Adipose tissue (tissue), 3 donors: ENCODE results near the gene PRSS27. TPM values are rescaled to one million over a fixed set of nuclear protein-coding genes. Genes with fewer than 3 reads are reported as not detected.

Experiments used
- H3K27ac ChIP-seq: one replicate; pipeline ENCODE4 v1.5.1; 2013; ENCODE audit warnings: low read depth, low read length
- WGBS, 3 donors: extraction: QIAGEN DNeasy Blood & Tissue Kit; methylation state at CpG; one replicate each; pipeline ENCODE4 v1.1.7; 2013; 5-methylcytosine and 5-hydroxymethylcytosine counted together
- polyA plus RNA-seq, 3 donors: library from polyadenylated mRNA; stranded (reverse); fragments of 200-250 nt; gene quantifications; one replicate each; pipeline ENCODE4 v1.2.3, GENCODE V29; 2013
- donor health status: healthy with polysubstance abuse.
- donor health status: Bipolar disorder and iron deficiency.
- donor health status: healthy.

The PRSS27 gene
- polyA plus RNA-seq, 3 donors: 0.68 to 1.7 (median 1.3) TPM

DNA sequence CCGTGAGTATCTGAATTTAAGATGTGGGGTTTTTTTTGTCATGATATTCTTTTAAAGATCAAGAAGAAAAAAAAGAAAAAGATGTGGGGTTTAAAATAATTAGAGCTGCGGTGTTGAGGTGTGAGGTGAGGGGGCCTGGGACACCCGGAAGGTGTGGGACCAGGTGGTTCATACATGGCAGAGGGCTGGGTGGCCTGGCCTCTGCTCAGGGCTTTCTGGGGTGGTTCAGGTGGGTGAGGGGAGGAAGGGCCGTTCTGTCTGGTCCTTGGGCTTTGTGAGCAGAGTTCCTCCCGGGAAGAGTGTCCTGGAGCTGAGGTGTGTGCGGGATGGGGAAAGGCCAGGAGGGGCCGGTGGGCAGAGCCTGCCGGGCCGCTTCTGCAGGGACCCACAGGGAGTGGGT lies 5.0 kb downstream of the PRSS27 start:
- 31 to 32% (median 31%) methylated on average over 8 to 9 of the region's 9 CpGs for WGBS, 3 donors
- H3K27ac ChIP-seq: no peak overlapping the region

DNA sequence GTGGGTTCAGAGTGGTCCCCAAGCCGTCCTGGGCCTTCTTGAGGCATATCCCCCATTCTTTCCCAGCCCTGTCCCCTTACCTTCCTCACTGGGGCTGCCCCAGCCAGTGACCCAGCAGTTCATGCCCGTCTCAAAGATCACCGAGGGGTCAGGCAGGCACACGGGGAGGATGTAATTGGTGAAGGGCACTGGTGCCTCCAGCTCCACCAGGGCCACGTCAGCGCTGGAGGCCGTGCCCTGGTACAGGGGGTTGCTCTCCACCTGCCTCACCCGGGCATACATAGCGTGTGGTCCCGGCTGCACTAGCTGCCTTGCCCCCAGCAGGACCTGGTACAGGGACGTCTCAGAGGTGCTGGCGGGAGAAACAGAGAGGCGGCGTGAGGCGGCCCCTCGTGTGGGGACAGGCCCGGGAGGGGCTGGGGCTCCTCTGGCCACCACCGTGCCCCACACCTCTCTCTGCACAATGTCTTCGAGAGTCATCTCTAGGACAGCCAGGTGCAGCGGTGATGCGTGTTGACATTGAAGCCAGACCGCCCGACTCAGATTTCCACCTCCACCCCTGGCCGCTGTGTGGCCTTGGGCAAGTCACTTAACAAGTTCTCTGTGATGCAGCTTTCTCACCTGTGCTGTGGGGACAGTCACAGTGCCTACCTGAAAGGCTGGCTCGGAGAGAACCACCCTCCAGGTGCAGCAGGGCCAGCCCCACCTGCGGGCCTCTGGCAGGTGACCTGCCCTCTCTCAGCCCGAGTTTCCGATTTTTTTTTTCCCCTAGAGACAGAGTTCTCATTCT lies 5.8 kb downstream of the PRSS27 start:
- 68 to 85% (median 85%) methylated on average over 28 of the region's 28 CpGs for WGBS, 3 donors
- no peak overlapping the region for H3K27ac ChIP-seq

DNA sequence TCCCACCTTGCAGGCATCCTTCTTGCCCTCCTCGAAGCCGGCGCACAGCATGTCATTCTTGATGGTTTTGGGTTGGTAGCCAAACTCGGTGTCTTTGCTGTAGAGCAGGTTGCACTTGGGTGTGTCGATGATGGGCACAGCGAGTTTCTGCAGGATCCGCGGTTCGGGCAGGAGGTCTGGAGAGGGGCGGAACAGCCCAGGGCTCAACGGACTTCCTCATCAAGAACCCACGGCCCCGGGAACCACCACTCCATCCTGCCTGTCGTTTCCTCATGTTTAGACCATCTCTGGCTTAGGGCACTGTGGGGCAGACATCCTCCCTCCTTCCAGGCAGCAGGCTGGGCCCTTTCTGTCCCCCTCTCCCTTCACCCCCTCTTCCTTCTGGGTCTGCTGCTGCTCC lies 6.5 kb downstream of the PRSS27 start:
- WGBS, 3 donors: 61 to 83% (median 71%) methylated on average over 14 of the region's 14 CpGs
- H3K27ac ChIP-seq: no peak overlapping the region

DNA sequence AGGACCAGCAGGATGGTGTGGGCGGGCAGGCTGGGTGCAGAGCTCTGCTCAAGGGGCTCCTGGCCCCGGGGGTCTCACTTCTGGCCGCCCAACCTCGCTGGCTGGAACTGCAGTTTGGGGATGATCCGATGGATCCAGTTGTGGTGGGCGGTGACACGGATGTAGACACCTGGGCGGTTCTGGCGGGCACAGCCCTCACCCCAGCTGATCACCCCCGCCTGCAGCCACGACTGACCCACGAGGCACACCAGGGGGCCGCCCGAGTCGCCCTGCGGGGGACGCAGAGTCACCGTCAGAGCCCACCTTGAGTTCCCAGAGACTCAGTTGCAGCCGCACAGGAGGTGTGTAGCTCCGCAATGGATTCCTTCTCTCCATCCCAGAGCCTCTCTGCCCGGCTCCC lies 7.5 kb downstream of the PRSS27 start:
- H3K27ac ChIP-seq: no peak overlapping the region
- WGBS, 3 donors: 81 to 83% (median 81%) methylated on average over 20 to 21 of the region's 21 CpGs

DNA sequence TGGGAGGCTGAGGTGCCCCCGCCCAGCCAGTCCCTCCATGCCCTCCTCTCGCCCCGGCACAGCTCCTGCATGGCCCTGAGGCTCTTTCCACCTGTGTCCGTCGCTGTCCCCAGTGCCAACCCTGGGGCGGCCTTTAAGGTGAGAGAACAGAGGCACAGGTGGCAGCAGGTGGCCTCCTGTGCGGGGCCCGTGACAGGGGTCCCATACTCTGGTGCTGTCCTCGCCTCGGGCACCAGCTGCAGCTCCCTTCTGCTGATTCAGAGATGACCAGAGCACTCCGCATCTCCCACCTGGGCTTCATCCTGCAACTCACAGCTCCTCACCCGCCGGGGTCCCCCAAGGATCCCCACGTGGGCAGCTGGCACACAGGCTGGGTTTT lies 8.0 kb downstream of the PRSS27 start:
- no peak overlapping the region for H3K27ac ChIP-seq
- 68 to 81% (median 78%) methylated on average over 14 of the region's 14 CpGs for WGBS, 3 donors

DNA sequence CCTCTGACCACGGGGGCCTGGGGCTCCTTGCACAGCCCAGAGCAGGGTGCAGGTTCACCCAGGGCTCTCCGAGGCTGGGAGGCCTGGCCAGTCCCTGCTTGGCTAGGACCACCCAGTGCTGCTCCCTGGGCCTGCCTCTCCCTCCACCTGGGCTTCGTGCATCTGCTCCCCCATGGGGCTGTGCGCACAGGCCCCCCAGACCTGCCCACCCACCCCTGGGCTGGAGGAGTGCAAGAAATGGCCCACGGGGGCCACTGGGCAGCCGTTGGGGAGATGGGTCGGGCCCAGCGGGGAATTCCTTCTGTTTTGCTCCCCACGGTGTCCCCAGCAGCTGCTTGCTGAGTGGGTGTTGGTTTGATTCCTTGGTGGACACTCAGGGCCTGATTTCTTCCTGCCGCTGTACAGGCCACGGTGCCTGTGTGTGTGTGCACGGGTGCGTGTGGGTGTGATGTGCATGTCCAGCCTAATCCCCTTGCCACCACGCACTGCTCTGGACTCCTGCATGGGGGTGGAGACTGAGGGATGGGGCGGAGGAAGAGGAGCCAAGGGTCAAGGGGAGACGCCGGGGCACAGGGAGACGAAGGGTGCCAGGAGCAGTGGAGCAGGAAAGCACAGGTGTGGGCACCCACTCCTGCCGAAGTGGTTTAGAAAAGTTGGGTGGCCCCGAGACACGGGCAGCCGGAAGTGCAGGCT lies 8.5 kb downstream of the PRSS27 start:
- no peak overlapping the region for H3K27ac ChIP-seq
- whole genome bisulfite sequencing, 3 donors: 59 to 66% (median 62%) methylated on average over 22 of the region's 22 CpGs

DNA sequence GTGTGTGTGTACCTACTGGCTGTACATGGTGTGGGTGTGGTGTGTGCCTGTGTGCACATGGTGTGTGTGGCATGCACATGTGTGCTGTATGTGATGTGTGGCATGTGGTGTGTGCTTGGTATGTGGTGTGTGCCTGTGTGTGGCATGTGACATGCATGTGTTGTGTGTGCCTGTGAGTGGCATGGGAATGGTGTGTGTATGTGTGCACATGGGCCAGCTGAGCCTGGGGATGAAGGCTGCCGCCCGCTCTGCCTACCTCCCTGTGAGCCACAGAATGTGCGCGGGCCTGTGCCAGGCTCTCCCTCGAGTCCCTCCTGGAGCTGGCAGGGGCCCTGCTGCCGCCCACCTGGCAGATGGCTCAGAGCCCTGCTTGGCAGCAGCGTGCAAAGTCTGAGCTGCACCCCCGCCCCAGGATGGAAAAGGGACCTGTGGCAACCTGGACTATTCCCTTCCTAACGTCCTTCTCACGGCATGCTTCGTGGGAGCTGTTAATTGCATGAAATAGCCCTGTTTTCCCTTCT lies 9.3 kb downstream of the PRSS27 start:
- WGBS, 3 donors: 60 to 74% (median 67%) methylated on average over 11 of the region's 11 CpGs
- H3K27ac ChIP-seq: no peak overlapping the region

DNA sequence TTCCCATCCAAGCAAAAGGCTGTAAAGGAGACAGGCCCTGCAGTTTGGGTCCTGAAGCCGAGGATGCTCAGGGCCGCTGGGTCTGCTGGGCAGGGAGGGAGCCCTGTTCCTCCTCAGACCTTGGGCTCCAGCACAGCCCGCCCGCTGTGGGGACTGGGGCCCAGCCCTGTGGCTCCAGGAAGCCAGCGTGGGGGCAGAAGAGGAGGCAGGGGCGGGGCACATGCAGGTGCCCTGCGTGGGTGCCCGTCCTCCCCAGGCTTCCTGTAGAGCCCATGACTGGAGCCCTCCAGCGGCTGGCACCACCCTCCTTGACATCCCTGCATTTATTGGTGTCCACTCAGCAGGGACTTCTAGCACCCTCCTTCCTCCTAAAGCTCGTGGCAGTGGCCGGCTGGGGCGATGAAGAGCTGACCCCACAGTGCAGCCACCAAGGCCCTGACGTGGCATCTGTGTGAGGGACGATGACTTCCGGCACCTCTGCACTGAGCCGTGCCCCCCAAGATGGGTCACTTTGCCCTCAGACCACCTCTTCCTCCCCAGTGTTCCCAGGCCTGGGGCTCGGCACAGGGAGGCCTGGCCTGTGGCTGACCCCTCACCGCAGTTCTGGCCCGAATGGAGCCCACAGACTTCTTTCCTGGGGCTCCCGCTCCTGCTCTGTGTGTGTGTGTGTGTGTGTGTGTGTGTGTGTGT lies 9.9 kb downstream of the PRSS27 start:
- no peak overlapping the region for H3K27ac ChIP-seq
- WGBS, 3 donors: 79 to 89% (median 84%) methylated on average over 17 to 20 of the region's 20 CpGs

DNA sequence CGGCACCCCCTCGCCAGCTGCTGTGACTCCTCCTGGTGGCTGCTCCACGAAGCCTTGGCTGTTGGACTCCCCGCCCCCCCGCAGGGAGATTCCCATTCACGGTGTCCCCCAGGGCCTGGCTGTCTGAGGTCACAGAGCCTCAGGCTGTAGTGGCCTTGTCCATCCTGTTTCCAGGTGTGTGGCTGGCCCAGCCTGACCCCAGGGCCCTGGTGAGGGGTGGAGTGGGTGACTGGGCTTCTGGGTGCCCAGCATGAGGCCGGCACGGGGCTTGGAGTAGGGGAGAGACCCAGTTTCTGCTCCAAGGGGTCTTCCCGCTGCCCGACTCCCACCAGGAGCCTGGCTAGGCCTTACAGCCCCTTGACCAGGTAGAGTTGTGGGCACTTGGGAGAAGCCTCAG lies 10.4 kb downstream of the PRSS27 start:
- H3K27ac ChIP-seq: no peak overlapping the region
- 90 to 97% (median 92%) methylated on average over 10 of the region's 10 CpGs for WGBS, 3 donors

DNA sequence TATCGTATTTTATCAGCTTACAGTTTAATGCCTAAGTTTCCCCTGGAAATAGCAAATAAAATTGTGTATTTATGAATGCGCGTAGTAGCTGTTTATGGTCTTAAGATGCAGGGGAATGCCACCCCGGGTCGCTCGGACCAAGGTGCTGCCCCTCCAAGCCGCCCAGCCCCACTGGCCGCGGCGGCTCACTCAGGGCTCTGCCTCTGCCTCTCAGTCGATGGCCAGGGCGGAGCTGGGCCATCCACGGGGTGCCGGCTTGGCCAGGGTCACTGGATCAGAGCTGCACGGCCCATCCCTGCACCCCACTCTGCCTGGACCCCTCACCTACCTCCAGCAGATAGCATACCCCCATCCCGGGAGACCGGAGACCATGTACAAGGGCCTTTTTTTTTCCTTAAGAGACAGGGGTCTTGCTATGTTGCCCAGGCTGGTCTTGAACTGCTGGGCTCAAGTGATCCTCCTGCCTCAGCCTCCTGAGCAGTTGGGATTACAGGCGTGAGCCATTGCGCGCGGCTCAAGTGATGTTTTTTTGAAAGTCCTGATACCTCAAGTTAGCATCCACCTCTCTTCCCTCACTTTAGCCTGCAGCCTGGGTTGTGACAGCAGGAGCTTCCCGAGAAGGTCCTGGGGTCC lies 11.0 kb downstream of the PRSS27 start:
- 93 to 96% (median 96%) methylated on average over 22 of the region's 22 CpGs for WGBS, 3 donors
- no peak overlapping the region for H3K27ac ChIP-seq

DNA sequence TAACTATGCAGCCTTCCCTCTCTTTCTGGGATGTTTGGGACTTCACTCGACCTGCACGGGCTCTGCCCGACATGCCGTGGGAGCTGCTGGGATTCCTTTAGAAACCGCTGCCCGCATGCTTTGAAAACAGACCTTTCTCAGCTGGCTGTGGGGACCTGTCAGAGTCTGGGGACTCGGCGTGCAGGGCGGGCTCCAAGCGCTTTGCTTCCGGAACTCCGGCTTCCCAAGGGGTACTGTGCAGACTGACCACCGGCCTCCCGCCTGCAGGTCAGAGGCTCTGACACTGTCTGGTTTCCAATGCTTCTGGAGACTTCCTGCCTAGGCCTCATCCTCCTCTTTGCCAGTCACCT lies 11.8 kb downstream of the PRSS27 start:
- WGBS, 3 donors: 91 to 93% (median 93%) methylated on average over 14 of the region's 14 CpGs
- no peak overlapping the region for H3K27ac ChIP-seq

DNA sequence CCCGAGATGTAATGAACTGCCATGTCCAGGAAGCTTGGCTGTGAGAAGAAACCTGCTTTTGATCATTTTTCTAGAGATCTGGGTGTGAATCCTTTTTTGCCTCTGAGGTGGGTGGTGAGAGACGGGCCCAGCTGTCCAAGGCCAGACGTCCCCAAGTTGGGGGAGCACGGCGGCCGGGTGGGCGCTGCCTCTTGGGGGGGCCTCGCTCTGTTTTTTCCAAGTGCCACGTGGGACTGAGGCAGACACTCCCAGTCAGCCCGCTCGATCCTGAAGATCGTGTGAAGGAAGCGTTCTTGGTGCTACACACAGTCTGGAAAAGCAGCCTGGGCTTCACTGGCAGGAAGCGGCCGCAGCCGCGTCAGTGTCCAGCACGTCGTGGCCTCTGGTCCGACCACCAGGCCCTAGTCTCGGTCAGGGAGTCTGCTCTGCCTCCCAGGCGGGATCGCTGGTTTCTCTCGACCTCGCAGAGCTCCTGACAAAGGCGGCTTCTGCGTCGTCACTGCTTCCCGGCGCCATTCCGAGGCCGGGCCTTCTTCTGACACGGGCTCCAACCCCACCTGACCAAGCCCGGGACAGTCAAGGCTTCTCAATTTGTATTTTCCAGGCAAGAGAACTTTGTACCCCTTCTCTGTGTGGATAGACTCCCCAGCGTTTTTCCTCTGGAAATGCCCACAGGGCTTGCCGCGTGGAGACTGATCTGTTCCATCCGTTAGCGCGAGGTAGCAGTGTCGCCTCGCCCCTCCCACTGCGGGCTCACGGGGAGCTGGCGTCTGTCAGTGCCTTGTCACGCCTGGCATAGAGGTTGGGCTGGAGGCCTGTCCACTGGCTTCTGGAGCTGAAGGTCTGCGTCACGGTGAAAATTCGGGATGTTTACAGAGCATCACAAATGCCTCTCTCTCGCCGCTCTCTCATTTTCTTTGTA lies 12.4 kb downstream of the PRSS27 start:
- no peak overlapping the region for H3K27ac ChIP-seq
- 93 to 94% (median 94%) methylated on average over 51 of the region's 51 CpGs for WGBS, 3 donors

DNA sequence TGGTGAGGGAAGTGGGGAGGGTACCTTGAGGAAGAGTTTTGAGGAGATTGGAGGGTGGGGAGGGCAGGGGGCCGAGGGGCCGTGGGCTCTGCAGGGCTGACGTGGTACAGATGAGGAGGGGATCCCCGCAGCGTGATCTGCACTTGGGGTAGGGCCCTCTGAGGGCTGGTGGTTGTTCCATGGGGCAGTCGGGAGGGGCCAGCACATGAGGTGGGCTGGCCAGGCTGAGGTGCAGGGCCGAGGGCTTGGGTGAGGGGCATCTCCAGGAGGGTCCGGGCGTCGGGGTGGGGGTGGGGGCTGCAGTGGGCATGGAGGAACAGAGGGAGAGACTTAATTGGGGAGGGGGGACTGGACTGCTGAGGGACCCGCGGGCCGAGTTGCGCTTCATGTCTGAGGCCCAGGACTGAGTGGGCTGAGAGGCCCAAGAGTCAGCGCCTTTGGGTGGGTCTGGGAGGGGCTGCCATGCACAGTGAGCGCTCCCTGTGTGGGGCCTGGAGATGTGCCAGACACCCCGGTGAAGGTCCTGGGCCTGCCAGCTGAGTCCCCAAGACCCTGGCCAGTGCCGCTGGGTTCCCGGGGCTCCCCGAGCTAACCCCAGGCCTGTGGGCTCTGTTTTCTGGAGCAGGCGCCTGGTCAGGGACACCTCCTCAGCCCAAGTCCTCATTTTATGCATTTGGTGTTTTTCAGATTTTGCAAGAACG lies 13.3 kb downstream of the PRSS27 start:
- 91 to 95% (median 93%) methylated on average over 22 of the region's 22 CpGs for WGBS, 3 donors
- no peak overlapping the region for H3K27ac ChIP-seq

DNA sequence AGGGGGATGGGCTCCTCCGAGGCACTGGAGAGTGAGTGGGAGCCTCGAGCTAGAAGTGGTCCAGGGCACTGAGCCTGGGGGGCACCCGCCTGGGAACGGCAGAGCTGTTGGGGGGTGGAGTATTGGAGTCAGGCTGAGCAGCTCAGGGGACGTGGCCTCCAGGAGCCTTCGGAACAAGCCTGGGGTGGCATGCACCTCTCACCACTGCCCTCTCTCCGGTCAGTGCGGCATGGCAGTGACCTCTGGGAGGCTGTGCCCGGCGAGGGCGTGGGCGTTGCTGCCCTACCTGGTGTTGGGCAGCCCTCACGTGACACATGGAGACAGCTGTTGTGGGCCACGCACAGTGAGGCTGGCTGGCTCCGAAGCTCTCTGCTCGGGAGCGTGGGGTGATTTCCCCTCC lies 13.9 kb downstream of the PRSS27 start:
- no peak overlapping the region for H3K27ac ChIP-seq
- WGBS, 3 donors: 93 to 96% (median 94%) methylated on average over 17 of the region's 17 CpGs

DNA sequence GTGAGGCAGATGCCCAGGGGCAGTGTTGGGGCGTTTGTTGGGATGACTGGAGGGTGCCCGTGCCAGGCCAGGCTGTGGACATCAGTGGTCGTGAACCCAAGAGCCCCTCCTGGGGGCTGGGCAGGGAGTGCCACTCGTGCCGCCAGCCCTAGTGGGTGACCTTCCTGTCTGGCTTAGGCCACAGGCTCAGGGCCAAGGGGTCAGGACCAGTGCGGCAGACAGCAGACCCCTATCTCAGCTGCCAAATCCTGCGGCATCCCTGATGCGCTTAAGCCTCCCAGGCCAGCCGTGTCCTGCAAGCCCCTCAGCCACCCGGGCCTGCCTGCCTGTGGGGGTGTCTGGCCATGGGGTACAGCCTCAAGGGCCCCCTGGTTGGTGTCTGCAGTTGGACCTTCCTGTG lies 14.7 kb downstream of the PRSS27 start:
- H3K27ac ChIP-seq: no peak overlapping the region
- 92 to 94% (median 94%) methylated on average over 10 of the region's 10 CpGs for WGBS, 3 donors

DNA sequence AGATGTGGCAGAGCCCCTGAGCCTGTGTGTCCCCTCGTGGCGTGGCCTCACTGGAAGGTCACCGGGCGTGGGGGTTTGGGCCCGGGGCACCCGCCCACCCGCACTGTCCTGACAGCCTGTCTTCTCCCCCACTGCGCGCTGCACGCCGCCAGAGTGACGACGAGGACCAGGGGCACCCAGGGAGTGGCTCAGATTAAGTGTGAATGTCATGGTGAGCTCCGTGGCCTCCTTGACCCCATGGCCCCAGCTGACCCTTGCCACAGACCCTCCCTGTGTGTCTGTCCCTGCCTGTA lies 15.1 kb downstream of the PRSS27 start:
- 94 to 96% (median 94%) methylated on average over 14 of the region's 14 CpGs for WGBS, 3 donors
- H3K27ac ChIP-seq: no peak overlapping the region

DNA sequence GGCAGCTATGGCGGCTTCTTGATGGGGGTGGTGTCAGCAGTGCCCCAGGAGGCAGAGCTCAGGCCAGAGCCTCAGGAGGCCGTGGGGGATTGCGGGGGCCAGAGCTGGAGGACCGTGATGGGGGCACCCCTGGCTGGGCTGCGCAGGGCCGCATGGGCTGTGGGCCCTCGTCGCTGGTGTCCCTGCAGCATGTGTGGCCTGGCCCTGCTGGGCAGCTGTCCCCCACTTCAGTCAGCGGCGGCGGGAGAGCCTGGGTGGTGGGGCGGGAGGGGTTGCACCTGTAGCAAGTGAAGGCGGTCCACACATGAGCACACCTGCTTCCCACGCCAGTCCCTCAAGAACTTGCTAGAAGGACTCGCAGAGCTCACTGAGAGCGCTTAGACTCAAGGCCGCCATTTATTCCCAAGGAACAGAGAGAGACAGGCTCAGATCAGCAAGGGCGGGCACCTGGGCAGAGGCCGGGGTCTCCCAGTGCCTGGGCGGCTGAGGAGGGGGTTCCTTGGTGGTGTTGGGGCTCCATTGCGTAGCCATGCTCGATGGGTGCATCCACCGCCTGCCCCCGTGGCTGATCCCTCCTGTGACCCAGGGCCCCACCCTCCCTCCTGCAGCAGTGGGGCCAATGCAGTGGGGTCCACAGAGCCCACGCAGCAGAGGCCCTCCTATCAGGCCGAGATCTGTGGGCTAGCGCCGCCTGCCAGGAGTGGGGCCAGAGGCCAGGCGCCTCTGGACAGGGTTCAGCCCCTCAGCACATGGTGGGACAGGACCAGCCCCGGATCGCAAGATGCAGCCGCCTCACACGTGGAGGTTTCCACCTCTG lies 15.7 kb downstream of the PRSS27 start:
- WGBS, 3 donors: 90 to 95% (median 94%) methylated on average over 33 of the region's 33 CpGs
- H3K27ac ChIP-seq: no peak overlapping the region
